ENCODE measurements around the gene AOPEP. TPM values are rescaled to one million over a fixed set of nuclear protein-coding genes. Genes with fewer than 3 reads are reported as not detected.
"Not testable (repeated sequence)": the region's sequence is repeated elsewhere in the genome, so short reads cannot be mapped to it uniquely, and the experiment has no call there.

Gene AOPEP
- polyA plus RNA-seq, 5 donors: 29.3 to 40.6 (median 37.4) TPM

GRCh38 chr9:95012035-95012708, 285.7 kb downstream of the AOPEP start:
- DNase-seq: no peak

- DNase-seq: no peak
These were observed 286.4 kb downstream of the AOPEP start for GRCh38 chr9:95012902-95013301.

- no peak for DNase-seq
These were observed 288.4 kb downstream of the AOPEP start for GRCh38 chr9:95014917-95015316.

DNA sequence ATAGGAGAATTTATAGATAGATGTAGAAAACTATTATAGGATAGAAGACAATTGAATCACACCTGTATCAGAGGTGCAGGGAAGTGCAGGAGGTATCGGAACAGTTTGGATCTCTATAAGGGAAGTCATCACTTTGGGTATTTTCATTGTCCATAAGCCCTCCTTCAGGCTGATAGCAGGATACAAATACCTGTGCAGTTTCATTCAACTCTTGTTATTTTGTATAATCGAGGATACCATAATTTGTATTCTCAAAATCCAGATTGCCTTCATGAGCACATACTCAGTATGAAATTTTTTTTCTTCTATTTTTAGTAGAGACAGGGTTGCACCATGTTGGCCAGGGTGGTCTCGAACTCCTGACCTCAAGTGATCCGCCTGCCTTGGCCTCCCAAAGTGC, 289.1 kb downstream of the AOPEP start:
- no peak for DNase-seq

DNA sequence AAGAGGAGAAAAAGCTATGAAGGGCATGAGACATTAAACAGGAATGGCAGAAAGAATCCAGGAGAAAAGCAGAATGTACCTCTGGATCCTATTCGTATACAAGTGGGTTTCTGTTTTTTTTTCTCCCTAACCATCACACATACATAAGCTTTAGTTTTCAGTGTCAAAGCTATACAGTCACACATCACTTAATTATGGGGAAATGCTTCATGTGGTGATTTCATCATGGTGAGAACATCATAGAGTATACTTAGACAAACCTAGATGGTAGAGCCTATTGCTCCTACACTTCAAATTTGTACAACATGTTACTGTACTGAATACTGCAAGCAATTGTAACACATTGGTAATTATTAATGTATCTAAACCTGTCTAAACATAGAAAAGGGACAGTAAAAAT, 290.6 kb downstream of the AOPEP start:
- no peak for DNase-seq

GRCh38 chr9:95017661-95018060, 291.2 kb downstream of the AOPEP start:
- no peak for DNase-seq

DNA sequence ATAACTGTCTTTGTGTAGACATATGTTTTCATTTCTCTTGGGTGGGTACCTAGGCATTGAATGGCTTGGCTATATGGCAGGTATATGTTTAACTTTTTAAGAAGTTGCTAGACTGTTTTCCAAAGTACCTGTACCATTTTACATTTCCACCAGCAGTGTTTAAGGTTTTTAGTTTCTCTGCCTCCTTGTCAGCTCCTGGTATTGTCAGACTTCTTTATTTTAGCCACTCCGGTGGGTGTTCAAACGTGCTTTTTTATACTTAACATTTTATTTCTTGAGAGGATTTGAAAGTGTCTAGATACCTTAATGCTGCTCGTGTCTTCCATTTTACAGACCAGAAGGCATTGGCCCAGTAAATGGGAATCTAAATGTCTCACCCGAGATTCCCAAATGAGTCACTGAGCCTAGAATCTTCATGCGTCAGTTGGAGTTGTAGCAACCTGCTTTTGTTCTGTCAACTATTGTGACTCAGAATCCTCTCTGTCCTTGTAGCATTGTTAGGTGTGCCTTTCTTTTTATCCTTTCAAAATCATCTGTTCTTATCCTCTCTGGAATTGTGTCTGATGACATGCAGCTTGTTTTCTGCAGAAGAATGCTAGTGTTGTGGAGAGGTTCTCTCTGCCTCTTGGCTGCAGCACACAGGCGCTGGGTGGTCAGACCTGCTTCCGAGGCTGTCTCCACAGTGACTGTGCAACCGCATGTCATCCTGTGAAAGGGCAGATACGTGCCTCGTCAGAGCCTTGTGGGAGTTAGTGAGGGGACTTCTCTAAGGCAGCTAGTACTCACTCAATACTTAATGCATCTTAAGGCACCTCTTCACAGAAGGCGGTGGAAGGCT, 291.8 kb downstream of the AOPEP start:
- peak; percentile 76 to 79 for DNase-seq

- not testable (repeated sequence) for DNase-seq
These were observed 294.1 kb downstream of the AOPEP start for GRCh38 chr9:95020644-95021043.

GRCh38 chr9:95021166-95021886, 294.8 kb downstream of the AOPEP start:
- no peak for DNase-seq

DNA sequence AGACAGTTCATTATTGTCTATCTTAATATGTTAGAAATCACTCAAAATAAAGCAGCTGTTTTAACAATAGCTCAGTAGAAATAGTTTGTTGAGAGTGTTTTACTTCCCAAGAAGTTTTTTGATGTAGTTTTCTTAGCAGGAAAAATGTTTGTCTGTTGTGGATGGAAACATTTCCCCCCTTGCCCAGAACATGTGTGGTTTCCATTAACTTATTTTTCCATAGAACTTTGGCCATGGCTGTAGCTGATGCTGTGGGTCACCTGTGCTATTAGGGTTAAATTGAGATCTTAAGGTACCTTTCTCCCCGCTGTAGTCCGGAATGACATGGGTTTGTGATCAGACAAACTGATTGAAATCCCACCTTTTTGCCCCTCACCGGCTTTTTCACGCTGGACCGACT, 296.2 kb downstream of the AOPEP start:
- DNase-seq: no peak

DNA sequence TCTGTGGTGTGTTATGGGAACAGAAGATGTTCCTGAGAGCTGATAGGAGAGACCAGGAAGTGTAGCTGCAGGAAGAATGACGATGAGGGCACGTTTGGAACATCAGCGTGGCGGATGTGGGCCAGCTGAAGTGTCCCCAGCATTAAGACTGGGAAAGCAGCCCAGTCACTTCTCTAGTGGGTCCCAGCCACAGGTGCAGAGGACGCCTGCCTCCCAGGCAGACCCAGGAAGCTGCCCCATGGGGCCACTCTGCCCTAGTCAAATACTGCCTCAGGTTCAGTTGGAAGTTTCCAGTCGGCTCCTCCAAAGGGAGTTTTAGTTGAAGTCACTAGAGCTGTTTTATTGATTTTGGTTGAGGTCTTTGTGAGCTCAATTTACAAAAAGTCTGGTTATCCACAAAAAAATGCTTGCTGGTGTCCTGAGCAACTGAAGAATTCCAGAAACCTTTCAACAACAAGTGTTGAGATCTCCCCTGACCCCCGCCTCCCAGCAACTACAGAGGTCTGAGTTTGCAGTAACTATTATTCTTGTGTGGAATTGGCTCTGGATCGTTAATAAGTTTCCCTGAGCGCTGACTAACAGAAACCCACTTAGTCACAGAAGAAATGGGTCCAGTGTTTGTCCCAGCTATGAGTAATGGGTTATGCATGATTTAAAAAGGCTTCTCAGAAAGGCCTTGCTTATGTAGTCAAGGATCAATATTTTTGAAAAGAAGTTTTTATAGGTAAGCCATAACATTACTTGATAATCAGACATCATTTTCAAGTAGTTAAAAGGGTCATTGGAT, 296.9 kb downstream of the AOPEP start:
- DNase-seq: no peak

- no peak for DNase-seq
These were observed 297.7 kb downstream of the AOPEP start for GRCh38 chr9:95024097-95024671.

- DNase-seq: peak; percentile 78 to 87
These were observed 299.0 kb downstream of the AOPEP start for GRCh38 chr9:95025213-95026147.

GRCh38 chr9:95026148-95026524, 299.6 kb downstream of the AOPEP start:
- DNase-seq: no peak

- DNase-seq: no peak
These were observed 301.7 kb downstream of the AOPEP start for GRCh38 chr9:95027914-95028852.

DNA sequence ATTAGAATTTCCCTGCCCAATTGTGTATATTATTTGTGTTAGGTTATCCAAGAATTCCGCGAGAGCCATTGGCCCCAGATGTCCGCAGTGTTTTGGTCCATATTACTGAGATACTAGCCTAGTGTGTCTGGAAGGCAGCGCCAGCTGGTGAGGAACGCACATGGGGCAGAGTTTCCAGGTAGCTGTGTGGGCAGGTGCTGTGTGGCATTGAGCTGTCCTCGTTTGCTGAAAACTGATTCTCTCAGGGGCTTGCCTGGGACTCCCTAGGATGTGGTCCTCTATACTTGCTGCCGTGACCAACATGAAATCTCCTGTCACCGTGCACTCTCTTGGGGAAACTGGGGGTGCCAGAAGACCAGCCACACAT, 302.3 kb downstream of the AOPEP start:
- no peak for DNase-seq

DNA sequence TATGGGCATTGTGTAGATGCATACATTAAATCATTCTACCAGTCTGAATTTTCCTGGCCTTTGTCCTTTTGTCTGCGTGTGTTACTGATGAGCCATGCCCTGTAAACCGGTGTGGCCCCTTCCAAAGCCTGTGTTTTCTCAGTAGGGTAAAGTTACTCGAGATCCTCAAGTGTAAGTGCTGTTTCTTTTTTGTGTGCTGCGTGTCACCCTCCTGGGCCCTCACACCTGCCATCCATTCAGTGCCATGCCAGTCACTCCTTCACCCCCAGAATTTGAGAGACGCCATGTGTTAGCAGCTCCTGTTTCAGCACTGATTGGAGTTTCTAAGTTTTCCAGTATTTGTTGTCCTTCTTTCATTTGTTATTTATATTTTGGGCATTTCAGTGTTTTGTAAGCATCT, 302.8 kb downstream of the AOPEP start:
- DNase-seq: no peak

DNA sequence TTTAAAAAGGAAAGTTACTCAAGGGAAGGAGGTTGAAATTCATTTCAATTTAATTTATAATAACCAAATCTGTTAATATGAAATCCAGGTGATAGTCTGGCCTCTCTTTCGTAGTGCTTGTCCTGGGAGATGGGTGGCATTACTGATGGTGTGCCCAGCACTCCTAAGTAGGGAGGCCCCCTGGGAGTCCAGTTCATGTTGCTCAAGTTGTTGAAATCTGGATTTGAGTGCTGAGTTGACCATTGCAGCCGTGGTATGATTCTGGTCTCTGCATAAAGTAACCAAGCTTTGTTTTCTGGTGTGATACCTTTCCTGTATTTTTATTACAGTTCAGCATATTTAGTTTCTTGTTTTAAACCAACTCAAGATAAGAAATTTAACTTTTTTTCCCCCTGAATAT, 303.2 kb downstream of the AOPEP start:
- DNase-seq: no peak

DNA sequence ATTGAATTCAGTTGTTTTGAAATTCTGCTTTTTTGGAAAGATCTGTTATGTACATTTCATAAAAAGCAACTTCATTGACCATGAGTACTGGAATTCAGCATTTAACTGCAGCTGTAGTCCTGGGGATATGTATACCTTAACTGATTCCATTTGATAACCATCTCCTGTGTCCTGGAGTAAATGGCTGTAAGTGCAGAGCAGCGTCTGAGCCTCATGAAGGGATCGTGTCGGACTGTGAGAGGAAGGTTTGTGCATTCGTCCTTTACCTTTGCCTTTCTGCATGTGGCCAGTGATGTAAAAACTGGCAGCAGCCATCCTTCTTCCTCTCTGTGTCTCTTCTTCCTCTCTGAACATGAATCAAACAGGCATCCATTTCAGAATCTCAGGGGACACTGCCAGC, 303.8 kb downstream of the AOPEP start:
- DNase-seq: no peak
